HUES6 (cell line): Measurements from ENCODE around the gene NTM.

Source experiments
- H3K27ac ChIP-seq: 2 replicates; pipeline ENCODE4 v1.7.0; 2013; ENCODE audit warnings: low read depth, mild to moderate bottlenecking, low read length, inconsistent platforms
- H3K27me3 ChIP-seq: 2 replicates; pipeline ENCODE4 v1.6.1; 2013; ENCODE audit warnings: low read length; ENCODE audit not compliant: control insufficient read depth, insufficient read depth
- H3K36me3 ChIP-seq: 2 replicates; pipeline ENCODE4 v1.6.1; 2013; ENCODE audit warnings: low read length; ENCODE audit not compliant: control insufficient read depth, insufficient read depth
- H3K4me1 ChIP-seq: 2 replicates; pipeline ENCODE4 v1.6.1; 2013; ENCODE audit warnings: low read length; ENCODE audit not compliant: control insufficient read depth, insufficient read depth
- H3K4me3 ChIP-seq: 2 replicates; pipeline ENCODE4 v1.5.1; 2013; ENCODE audit warnings: low read depth, low read length
- H3K9ac ChIP-seq: one replicate; pipeline ENCODE4 v1.6.1; 2013; ENCODE audit warnings: mild to moderate bottlenecking, low read length
- H3K9me3 ChIP-seq: 2 replicates; pipeline ENCODE4 v1.6.1; 2013; ENCODE audit warnings: low read depth, low read length; ENCODE audit not compliant: control insufficient read depth, insufficient read depth

Gene NTM

DNA sequence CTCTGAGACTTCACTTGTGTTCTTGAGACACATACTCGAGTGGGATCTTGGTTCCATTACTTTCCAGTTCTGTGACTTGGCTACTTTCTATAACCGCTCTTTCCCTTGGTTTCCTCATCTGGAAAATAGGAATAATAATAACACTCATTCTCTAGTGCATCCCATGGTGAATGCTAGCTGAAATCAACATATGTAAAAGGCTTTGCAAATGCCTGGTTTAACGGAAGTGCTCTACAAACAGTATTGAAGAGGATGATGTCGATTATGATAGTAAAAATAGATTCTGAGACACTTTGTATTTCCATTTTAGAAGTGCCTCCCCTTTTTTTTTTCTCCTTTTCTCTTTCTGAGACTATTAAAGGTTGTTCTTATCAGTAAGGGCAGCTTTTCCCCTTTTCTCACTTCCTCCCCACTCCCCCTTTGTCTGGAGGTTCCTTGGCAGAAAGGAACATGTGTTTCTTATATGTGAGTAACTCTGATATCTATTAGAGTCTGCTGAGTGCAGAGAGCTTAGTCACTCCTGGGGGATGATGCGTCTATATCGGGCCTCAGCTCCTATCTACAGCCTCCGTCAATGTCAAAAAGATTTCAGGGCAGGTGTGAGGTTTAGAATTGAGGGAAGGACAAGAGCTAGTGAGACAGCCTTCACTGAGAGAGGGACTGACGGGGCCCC lies 489.3 kb downstream of the NTM start:
- Histone ChIP-seq H3K4me1 (peaks cover 5% of the 10 kb centered on the region; the same call in 1 of the 2 replicates), H3K36me3 (no peaks in the 10 kb centered on the region), H3K4me3 (no peak overlapping the region), H3K9me3 (no peaks in the 10 kb centered on the region), H3K27me3 (no peaks in the 10 kb centered on the region), H3K27ac (no peak overlapping the region), H3K9ac (no peak overlapping the region)

DNA sequence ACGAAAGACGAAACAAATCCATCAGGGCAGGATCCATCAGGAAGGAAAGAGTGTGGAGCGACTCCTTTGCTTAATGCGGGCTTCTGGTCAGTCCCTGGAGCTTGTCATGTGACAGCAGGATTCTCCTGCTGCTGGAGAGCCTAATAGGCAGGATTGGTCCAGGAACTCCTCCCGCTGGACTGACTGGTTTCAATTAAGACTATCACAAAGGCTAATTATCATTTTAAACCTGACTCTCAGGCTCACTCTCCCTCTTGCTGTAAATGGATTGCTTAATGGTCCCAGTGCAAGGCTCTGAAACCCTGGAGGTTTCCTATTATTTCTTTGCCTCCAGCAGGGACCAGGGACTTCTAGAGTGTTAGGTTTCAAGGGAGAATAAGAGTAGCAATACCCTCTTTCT lies 493.8 kb downstream of the NTM start:
- no peak overlapping the region for H3K27ac ChIP-seq
- no peaks in the 10 kb centered on the region for H3K27me3 ChIP-seq
- H3K4me1 ChIP-seq, result peaks cover 34% of the 10 kb centered on the region
- H3K4me3 ChIP-seq, result no peak overlapping the region
- no peak overlapping the region for H3K9ac ChIP-seq
- no peaks in the 10 kb centered on the region for H3K9me3 ChIP-seq
- no peaks in the 10 kb centered on the region for H3K36me3 ChIP-seq

DNA sequence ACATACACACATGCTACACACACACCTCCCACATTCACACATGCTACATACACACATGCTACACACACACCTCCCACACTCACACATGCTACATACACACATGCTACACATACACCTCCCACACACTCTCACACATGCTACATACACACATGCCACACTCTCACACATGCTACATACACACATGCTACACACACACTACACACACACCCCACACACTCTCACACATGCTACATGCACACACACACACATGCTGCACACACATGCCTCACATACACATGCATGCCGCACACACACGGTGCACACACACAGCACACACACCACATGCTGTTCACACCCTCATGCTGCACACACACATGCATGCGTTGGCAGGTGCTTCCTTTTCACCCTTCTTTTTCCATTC lies 495.4 kb downstream of the NTM start:
- H3K9me3 ChIP-seq, result no peaks in the 10 kb centered on the region
- H3K4me1 ChIP-seq, result peaks cover 35% of the 10 kb centered on the region
- H3K9ac ChIP-seq, result no peak overlapping the region
- H3K4me3 ChIP-seq, result no peak overlapping the region
- no peaks in the 10 kb centered on the region for H3K27me3 ChIP-seq
- H3K36me3 ChIP-seq, result no peaks in the 10 kb centered on the region
- no peak overlapping the region for H3K27ac ChIP-seq

DNA sequence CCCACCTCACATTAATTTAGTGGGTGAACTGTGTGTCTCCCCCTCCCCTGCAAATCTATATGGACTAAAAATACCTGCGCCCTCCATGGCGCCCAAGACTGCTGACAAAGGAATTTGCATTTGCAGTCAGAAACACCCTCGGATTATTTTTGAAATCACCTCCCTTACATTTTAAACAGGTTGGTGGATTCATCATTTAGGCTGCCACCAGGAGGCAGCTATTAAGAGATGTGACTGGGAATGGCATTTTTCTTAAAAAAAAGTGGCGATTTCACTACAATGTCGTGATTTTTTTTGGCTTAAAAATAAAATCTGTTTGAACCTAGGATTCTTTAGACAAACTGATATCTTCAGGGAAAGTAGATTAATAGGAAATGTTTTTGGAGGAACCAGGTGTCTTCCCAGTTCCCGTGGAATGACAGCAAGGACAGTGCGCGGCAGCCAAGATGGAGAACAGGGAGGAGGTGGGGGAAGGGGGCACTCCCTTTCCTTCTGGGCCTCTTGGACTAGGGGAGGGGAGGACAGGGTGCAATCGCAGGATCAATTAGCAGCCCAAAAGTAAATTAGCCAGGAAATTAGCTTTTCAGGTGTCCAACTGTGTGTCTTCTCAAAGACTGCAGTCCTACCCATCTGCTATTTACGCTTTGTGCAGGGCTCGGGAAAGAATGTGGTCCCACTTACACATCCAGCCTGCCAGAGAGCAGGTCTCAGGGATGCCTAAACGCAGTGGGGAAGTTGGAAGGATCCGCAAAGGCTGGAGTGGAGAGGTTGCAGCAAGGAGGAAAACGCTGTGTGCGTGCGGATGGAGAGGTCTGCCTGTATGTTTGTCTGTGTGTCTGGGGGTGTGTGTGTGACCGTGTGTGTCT lies 496.4 kb downstream of the NTM start:
- H3K9ac ChIP-seq, result no peak overlapping the region
- peaks cover 35% of the 10 kb centered on the region for H3K4me1 ChIP-seq
- no peak overlapping the region for H3K27ac ChIP-seq
- no peaks in the 10 kb centered on the region for H3K36me3 ChIP-seq
- H3K27me3 ChIP-seq, result no peaks in the 10 kb centered on the region
- H3K4me3 ChIP-seq, result no peak overlapping the region
- H3K9me3 ChIP-seq, result no peaks in the 10 kb centered on the region

DNA sequence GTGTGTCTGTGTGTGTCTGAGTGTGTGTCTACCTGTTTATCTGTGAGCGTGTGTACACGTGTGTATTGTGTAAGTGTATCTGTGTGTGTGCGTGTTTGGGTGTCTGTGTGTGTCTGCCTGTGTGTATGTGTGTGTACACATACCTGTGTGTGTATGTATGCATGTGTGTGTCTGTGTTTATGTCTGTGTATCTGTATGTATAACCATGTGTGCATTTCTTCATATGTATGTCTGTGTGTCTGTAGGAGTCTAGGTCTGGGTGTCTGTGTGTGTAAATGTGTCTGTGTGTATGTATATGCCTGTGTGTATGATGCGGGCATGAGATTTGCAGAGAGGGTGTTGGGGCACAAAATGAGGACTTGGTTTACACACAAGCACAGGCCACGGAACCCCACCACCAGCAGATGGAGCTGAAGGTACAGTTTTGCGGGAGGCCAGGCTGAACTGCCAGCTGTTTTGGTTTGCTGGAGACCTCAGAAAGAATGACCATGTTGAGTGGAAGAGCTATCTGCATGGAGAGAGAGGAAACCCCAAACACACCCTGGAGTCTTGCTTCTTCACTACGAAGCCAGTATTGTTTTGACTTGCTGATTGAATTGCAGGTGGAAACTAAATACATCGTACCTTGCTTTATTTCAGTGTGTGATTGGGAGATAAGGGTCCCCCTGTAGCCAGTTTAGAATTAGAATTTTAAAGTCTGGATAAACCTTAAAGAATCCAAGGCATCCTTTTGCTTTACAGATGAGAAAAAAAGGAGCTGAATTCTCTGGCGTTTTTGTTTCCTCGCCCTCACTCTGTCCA lies 497.2 kb downstream of the NTM start:
- Histone ChIP-seq H3K27ac (no peak overlapping the region), H3K9me3 (no peaks in the 10 kb centered on the region)

DNA sequence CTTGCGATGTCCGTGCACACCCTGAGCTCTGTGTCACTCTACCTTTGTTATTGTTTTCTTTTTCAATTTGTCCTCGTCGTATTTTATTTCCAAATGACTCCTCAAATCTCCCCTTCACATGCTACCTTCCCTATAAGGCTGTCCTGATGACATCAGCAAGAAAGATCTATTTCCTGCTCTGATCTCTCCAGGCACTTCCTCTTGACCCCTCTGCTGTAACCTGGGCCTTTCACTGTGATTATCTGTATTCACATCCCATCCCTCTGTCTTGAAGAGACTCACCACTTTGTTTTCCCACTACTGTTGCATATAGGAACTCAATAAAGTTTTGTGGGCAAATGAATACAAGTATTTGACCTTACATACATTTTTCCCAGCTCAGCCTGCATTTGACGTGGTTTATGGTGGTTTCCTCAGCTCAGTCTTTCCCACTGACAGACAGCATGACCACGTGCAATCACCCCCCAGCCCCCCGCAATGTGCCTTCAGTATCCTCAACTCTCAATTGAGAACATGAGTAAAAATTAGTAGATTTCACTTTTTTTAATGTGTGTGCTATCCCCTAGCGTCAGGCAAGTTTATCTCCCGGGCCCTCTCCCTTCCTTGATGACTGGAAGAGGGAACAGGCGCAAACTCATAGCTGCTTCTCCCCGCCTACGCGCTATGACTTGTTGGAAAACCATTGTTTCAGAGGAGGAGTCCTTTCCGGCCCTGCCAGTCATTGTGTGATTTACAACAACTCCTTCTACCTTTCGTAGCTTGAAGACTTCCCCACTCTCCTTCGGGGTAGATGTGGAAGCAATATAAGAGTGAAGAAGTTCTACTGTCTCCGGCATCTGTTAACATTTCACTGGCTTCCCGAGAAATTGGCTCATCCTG lies 498.5 kb downstream of the NTM start:
- H3K4me3 ChIP-seq, result no peak overlapping the region
- H3K9me3 ChIP-seq, result no peaks in the 10 kb centered on the region
- peaks cover 35% of the 10 kb centered on the region for H3K4me1 ChIP-seq
- no peak overlapping the region for H3K27ac ChIP-seq
- H3K36me3 ChIP-seq, result no peaks in the 10 kb centered on the region
- H3K27me3 ChIP-seq, result no peaks in the 10 kb centered on the region
- H3K9ac ChIP-seq, result no peak overlapping the region

More for the DNA sequence above, 497.2 kb downstream of the NTM start:
- Histone ChIP-seq H3K27me3 (no peaks in the 10 kb centered on the region), H3K9ac (no peak overlapping the region), H3K4me3 (no peak overlapping the region), H3K4me1 (peaks cover 35% of the 10 kb centered on the region), H3K36me3 (no peaks in the 10 kb centered on the region)

DNA sequence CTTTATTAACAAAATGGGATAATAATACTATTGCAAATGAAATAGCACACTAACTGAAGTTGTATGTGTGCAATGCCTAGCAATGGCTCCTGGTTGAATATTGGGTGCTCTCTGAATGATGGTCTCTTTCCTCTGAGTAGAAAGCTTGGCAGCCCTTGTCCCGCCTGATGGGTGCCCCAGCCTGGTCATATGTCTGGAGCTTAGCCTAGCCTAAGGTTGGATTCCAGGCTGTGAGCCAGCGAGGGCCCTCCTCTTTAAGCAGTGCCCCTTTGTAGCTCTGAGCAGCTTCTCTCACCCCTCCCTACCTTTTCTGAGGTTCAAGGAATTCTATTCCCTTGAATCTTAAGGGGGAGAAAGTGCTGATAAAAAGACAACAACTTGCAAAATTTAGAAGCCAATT lies 499.9 kb downstream of the NTM start:
- Histone ChIP-seq H3K36me3 (no peaks in the 10 kb centered on the region), H3K27me3 (no peaks in the 10 kb centered on the region), H3K9me3 (no peaks in the 10 kb centered on the region), H3K9ac (no peak overlapping the region), H3K4me1 (peaks cover 30% of the 10 kb centered on the region), H3K27ac (no peak overlapping the region), H3K4me3 (no peak overlapping the region)

DNA sequence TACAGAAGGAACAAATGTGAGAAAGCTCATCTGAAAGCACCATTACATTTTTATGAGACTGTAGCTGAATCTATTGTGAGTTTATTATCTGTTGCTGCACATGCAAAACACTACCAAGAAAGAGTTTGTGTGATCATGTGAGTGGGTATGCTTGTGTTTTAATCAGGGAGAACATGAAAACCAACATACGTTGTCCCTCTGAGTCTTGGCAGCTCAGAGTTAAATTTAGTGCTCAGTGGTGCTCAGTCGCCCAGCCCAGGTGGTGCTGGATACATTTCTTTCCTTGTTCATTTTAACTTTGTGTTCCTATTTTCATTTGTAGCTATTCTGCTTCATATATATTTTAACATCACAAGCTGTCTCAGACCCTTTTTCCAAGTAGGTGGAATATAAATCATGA lies 500.6 kb downstream of the NTM start:
- Histone ChIP-seq H3K9ac (no peak overlapping the region), H3K36me3 (no peaks in the 10 kb centered on the region), H3K27me3 (no peaks in the 10 kb centered on the region), H3K4me3 (no peak overlapping the region), H3K9me3 (no peaks in the 10 kb centered on the region), H3K4me1 (peaks cover 26% of the 10 kb centered on the region), H3K27ac (no peak overlapping the region)

DNA sequence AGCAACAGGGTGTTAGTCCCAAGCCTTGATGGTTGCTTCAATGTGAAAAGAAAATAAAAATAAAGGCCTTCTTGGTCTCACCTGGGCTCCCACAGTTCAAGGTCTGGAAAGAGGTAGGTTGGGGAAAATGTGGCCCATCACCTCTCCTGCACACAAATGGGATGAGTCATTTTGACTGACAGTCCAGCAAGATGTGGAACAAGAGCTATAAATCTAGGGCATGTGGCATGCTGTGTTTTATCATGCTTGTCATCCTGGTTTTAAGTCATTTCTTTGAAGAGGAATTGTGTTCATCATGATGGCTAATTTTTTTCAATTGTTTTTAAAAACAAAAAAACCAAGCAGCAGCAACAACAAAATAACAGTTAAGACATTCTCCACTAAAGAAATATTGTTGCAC lies 503.7 kb downstream of the NTM start:
- Histone ChIP-seq H3K36me3 (no peaks in the 10 kb centered on the region), H3K9ac (no peak overlapping the region), H3K27ac (no peak overlapping the region), H3K4me3 (no peak overlapping the region), H3K4me1 (peaks cover 2% of the 10 kb centered on the region; the same call in 1 of the 2 replicates), H3K9me3 (no peaks in the 10 kb centered on the region), H3K27me3 (no peaks in the 10 kb centered on the region)

DNA sequence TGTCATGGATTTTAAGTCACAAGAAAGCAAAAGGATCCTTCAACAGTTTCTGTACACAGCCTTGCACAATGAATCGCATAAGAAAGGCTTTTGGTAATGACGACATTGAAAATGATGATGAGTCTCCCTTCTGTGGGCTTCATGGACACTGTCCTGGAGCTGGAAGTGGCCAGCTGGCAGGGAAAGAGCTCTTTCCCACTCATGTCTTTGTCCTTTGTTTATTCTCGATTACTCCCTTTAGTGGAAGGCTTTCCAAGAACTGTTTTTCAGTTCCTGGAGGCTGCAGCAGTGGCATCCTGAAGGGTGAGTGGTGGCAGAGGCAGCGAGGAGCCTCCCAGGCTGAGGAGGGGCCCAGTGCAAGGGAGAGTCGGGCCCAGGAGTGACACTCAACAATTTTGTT lies 505.2 kb downstream of the NTM start:
- Histone ChIP-seq H3K36me3 (no peaks in the 10 kb centered on the region), H3K27me3 (no peaks in the 10 kb centered on the region), H3K4me1 (peaks cover 4% of the 10 kb centered on the region; the same call in 1 of the 2 replicates), H3K27ac (no peak overlapping the region), H3K9ac (no peak overlapping the region), H3K4me3 (no peak overlapping the region), H3K9me3 (no peaks in the 10 kb centered on the region)
